Renal cortical epithelial cell (primary cell): ENCODE results near the gene CYB5R3. TPM values are rescaled to one million over a fixed set of nuclear protein-coding genes. Genes with fewer than 3 reads are reported as not detected.
A peak's percentile ranks its signal among the peaks of the same experiment; 100 is the strongest.

Source experiments
- DNase-seq: peaks from one replicate; pipeline ENCODE4 v3.0.0-alpha.2; 2011; ENCODE audit warnings: low read depth
- total RNA-seq: library from RNA; depleted of rRNA; stranded (reverse); fragments of >200 nt; gene quantifications from 2 replicates; pipeline ENCODE4 v1.2.3, GENCODE V29; 2014

The CYB5R3 gene
- total RNA-seq, 1 donor from 2014 or later: 86.9 TPM

DNA sequence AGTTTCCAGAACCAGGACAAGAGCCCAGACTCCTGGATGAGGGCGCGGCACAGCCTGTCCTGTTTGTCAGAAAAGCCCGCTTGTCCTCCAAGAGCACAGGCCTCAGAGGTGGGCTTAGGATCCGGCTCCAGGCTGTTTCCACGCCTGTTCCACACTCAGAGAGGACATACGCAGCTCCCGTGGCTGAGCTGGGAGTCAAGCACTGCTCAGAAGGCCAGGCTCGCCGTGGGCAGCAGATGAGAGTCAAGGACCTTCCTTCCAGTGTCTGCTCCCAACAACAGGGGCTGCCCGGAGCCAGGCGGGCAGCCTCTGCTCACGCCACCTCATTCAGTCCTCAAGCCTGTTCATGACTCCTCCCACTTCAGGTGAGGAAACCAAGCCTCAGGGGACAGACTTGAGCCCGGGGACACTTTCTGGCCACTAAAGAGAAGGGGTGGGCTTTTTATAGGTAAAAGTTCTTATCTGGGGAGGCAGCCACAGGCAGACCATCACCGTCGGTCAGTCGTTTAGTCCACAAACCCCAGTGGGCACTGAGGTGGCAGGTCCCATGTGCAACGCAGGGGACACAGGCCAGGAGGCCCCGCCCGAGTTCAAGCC lies 3.8 kb downstream of the CYB5R3 start:
- no peak for DNase-seq

DNA sequence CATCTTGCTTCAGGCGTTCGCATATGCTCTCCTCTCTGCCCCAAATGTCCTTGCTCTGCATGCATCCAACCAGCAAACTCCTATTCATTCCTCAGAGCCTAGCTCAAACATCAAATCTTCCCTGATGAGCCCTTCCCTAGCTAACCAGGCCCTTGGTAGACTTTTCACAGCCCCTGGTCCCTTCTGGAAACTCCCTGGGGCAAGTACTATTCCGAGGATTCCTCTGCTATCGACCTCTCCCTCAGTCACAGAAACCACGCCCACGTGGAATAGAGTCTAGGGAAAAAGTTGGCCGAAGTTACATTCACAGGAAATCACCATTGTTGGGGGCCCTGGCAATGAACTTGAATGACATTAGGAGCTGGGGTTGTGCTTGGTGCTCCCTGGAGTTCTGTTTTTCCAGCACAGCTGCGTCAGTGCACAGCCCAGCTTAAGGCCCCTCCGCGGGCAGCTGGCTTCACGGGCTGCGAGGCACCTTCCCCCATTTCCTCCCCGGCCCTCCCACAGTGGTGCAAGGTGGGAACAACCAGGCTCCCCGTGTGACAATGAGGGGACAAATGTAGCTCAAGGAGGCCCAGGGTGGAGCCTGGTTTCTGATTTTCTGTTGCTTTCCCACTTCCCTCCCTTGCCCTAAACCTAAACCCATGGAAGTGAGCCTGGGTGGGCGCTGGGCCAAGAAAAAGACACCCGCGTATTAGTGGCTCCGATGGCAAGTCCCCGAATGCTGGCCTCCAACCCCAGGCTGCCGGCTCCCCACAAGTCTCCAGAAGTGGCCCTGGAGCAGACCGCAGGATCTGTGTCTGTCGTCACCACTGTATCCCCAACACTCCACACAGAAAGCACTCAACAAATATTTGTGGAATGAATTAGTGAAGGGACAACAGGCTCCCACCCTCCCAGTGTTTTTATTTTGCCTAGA lies 4.5 kb downstream of the CYB5R3 start:
- DNase-seq: no peak

DNA sequence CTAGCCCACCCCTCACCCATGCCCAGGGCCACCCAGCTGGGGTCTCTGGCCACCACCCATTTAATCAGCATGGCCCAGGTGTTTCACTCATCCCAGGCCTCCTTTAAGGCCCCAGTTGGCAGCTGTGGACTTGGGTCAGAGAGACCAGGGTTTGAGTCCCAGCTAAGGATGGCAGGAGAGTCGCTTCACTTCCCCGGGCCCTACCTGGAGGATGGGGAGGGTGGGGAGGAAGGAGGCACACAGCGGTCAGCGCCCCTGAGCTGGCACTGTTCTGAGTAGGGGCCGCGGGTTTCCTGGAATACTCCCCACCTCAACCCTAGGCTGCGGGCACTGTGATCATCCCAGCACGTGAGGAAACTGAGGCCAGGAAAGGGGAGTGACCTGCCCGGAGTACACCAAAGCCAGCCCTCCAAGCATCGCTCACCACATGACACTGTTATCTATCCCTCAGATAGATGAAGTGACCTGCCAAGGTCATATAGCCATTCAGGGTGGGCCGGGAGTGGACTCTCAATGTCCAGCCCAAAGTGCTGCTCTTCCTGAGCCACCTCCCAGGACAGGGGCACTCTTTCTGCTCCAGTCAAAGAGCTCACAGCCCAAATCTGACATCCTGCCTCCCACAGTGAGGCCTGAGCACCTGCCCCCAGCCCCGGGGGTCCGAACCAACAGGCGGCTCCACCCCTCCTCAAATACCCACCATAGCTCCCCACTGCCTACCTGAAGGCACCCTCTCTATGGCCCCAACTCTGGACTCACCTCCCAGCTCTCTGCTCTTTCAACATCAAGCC lies 5.4 kb downstream of the CYB5R3 start:
- no peak for DNase-seq

DNA sequence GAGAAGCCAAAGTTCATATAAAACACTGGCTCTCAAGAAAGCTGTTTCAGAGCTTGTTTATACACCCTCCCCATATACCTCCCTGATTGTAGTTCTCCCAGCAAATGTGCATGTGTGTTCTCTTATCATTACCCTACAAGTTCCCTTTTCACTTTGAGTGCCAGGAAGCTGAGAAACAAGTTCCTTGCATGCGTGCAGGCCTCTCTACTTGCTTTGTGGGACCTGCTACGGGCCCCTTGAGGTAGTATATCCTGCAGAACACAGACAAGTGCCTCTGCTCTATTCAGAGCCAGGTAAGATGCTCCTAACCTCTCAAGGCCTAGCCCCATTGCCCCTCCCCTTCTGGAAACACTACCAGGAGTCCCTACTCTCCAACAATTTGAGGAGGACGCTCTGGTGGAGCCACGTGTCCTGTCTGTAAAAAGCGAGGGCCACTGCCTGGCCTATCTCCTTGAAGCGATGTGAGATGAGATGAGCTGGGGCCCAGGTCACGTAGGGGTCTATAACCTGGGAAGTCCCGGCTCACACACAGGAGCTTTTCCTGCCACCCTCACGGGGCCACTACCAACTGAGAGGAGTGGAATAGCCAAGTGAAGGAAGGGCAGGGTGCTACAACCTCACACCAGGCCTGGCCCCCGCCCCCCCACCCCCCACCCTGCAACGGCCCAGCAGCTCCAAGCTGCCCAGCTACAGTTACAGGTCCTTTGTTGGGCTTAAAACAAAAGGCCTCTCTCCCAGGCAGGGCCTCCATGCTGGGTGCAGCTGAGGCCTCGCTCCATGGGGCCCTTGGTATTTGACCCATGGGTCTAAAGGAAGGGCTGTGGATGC lies 6.2 kb downstream of the CYB5R3 start:
- no peak for DNase-seq

DNA sequence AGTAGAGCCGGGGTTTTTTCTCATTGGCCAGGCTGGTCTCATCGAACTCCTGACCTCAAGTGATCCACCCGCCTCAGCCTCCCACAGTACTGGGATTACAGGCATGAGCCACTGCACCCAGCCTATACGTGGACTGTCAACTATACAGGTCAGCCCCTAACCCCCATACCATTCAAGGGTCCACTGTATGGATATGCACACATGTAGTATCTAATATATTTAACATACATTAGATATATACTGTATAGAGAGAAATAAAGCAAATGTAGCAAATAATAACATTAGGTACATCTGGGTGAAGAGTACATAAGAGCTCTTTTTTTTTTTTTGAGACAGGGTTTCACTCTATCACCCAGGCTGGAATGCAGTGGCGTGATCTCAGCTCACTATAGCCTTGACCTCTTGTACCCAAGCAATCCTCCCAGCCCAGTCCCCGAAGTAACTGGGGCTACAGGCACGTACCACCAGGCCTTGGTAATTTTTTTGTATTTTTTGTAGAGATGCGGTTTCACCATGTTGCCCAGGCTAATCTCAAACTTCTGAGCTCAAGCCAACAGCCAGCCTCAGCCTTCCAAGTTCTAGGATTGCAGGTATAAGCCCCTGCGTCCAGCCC lies 7.3 kb downstream of the CYB5R3 start:
- DNase-seq: no peak

DNA sequence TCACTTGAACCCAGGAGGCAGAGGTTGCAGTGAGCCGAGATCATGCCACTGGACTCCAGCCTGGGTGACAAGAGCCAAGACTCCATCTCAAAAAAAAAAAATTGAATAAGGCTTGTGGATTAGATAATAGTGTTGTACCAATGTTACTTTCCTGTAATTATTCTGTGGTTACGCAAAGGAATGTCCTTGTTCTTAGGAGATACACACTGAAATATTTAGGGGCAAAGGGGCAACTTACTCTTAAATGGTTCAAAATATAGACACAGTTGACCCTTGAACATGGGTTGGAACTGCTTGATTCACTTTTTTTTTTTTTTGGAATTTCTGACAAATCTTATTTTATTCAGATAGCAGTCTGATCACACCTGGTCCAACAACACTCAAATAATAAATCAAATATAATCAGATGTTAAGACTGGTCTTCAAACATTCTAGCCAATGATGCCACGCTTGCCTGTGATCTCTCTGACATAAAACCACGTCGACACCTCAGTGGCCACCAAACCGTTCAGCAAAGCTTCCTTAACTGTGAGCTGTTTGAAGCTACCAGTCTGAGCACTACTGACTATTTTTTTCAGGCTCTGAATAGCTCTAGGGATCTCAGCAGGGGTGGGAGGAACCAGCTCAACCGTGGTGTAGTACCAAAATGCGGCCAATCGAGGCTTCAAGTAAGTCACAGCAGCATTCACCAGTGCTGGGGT lies 9.5 kb downstream of the CYB5R3 start:
- DNase-seq: no peak

DNA sequence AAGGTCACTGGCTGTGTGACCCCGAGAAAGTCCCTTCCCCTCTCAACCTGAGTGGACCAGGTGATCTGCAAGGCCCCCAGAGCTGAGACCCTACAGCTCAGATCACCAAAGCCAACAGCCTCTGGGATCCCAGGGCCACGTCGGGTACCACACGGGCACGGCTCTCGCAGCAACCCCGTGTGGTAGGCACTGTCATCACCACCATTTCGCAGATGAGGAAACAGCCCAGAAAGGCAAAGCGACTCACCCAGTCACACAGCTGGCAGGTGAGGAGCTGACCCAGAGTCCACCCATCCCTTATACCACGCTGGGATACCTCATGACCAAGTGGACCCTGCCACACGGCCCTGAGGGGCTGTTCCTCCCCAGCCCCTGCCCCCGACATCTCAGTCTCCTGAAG lies 11.6 kb downstream of the CYB5R3 start:
- DNase-seq: no peak

DNA sequence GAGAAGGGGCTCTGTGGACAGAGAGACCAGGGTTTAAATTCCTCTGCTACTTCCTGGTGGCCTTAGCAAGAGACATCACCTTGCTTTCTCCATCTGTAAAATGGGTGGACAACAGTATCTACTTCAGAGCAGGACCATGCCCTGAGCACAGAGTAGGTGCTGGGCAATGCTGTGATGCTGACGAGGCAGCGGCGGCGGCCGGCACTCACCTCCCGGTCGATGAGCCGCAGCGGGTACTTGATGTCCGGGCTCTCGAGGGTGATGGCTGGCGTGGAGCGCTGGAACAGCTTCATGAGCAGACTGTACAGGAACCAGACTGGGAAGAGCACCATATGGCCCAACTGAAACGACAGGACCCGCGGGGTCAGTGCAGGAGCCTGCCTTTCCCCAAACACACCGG lies 12.7 kb downstream of the CYB5R3 start:
- no peak for DNase-seq

DNA sequence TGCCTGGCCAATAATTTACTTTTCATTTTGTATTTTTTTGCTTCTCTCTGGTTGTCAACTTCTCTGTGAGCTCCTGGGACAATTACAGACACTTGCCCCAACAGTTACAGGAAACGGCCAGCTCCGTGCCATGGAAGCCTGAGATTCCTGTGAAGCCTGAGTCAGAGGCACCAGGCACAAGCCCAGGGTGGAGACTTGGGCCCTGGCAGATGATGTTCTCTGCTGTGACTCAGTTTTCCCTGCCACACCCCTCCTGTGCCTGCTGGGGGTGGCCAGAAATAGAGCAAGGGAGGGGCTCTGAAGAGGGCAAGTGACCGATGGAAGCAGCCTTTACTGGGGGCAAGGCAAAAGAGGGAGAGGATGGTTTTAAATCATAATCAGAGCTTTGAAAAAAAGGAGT lies 13.7 kb downstream of the CYB5R3 start:
- peak; percentile 95 for DNase-seq

DNA sequence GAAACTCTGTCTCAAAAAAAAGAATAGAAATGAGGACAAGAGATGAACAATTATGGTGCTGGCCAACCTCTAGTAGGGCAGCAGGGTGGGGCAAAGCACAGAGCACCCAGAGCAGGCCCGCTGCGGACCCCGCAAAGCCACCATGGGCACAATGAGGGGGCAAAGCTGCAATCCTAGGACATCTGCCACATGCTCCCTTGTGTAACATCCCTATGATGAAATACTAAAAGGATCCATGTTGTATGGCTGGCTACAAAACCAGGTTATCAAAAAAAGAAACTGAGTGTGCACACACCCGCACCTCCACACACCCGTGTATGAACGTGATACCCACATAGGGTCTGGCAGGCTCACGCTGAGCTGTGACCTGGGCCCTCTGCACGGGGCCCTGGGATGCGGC lies 16.2 kb downstream of the CYB5R3 start:
- DNase-seq: no peak

DNA sequence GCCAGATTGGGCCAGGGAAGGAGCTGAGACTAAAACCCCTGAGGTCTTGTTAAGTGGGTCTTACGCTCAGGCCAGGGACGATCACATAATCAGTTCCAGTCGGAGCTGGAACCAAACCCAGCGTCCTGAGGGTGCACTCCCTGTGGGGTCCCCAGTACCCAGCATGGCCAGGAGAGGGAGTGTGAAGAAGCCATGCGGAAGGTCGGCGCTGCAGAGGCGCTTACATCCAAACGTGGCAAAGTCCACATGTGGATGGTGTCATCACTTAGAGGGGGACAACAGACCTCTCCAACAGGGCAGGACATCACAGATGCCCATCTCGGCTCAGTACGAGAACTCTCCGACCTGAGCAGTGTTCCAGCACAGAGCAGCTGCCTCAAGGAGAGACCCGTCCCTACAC lies 17.1 kb downstream of the CYB5R3 start:
- DNase-seq: no peak

DNA sequence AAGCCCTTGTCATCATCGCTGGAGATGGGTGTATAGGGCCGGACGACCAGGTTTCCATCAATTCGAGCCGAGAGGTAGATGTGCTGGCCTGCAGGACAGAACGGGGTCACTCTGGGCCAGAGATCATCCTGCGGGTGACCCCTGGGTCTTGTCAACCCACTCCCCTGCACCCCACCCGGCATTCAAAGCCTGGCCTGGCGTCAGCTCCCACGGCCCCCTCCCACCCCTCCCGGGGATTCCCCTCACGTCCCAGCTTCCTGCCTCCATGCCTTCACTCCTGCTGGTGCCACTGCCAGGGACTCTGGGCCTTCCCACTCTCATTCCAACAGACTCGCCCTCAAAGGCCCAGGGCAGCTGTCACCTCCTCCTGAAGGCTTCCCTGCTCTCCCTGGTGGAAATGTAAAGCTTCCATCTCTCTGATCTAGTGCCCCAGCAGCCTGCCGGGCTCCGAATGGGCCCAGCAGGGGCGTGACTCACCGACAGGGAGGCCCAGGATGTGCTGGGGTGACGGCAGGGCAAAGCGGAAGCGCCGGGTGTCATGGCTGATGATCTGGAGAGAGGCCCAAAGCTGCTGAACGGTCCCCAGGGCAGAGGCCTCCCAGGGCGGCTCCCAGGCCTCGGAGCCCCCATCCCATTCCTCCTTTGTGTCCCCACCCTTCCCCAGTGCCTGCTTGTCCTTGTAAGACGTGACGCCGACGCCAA lies 18.1 kb downstream of the CYB5R3 start:
- DNase-seq: no peak

DNA sequence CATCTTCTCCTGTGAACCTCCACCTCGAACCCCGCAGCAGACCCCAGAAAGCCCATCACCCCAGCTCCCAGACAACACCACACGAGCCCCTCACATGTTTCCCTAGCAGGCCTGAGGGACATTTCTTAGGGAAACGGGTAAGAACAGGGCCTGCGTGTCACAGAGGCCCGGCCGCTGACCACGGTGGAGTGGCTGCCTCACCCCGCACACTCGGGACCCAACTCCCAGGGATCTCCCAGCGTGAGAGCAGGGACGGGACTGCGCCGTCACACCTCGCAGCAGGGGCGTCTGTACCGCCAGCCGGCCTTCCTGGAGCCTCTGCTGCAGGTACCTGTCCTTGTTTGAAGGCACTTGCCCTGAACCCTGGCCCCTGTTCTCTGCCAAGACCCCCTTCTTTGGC lies 19.0 kb downstream of the CYB5R3 start:
- no peak for DNase-seq

DNA sequence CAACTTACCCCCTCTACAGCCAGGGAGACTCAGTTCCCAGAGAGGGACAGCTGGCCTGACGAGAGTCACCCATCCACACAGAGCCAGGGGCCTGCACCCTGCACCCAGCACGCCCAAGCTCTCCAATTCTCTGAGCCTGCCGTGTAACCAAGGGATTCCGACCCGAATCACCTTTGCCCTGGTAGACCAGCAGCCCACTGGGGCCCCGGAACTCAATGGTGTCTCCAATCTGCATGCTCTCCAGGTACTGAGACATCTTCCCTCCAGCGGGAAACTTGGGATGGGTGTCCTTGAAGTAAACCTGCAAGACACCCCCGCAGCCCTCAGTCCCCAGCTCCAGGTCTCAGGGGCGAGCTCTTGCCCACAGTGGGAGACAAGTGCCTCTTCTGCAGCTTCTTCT lies 21.2 kb downstream of the CYB5R3 start:
- DNase-seq: no peak

DNA sequence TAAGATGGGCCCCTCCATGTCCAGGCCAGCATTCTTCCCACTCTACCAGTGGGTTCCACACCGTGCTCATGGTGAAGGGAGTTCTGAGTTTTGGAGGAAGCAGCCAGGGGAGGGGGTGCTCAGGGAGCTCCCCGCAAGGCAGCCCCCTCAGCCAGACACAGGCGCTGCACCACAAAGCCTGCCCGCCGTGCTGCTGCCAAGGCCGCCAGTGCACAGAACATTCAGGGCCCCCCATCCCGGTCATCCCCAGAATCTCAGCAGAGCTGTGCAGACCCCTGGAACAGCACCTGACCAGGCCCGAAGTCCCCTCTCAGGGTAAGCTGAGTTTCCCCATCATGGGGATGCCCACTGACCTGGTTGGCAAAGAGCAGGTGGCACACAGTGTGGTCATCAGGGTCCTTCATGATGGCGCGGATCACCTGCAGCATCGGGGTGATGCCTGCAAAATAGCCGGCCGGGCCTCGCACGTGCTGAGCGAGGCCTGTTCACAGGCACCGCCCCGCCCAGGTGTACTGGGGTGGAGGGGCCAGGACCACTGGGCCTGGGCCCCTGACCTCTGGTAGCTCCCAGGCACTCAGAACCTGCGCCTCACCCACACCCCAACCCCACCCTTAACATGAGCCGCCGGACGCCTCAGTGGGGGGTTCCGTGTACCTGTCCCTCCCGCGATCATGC lies 22.1 kb downstream of the CYB5R3 start:
- DNase-seq: no peak

DNA sequence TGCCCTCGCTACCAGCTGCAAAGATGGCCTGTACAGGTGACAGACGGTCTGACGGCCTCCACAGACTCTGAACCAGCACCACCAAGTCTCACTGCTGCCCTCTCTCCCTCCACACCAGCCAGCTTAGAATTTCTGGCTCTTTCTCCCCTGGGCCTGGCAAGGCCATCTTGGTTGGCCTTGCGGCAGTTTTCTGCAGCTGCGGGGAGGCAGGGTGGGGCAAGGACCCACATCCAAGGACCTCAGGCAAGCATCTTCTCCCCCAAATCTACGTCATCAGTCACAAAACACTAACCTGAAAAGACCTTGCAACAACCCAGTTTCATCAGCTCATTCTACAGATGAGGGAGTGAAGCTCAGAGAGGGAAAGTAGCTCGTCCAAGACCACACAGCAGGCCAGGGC lies 22.8 kb downstream of the CYB5R3 start:
- no peak for DNase-seq

DNA sequence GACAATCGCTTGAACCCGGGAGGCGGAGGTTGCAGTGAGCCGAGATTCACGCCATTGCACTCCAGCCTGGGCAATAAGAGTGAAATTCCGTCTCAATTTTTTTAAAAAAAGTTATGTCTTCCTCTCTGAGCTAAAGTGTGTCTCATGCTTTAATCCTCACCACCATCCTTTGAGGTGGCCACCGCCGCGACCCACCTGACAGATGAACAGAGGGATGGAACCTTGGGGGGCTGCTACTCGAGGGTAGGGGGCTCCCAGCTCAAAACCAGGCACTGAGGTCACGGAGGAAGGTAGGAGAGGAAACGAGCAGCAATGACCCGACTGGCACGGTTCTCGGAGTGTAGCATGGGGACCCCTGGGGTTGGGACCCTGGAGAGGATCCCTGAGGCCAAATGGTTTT lies 23.8 kb downstream of the CYB5R3 start:
- DNase-seq: no peak

DNA sequence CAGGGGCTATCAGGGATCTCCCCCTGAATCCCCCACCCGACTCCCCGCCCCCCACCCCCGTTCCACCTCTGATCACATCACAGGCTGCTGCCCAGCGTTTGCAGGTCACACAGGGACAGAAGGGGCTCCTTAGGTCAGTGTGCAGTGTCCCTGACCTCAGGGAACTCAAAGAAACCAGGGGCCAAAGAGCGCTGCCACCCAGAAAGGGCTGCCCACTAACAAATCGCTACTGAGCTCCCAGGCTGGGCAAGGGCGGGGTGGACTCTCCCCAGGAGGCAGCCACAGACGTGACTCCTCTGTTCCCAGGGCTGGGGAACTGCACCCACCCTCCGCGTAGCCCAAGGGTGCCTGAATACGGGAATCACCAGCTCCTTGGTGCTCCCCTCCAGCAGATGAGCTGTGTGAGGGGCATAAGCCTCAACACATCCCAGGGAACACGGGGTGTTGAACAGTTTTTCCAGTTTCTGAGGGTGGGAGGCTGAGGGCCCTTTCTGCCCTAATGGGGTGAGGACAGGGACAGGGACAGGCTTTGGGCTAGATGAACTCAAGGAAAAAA lies 24.6 kb downstream of the CYB5R3 start:
- DNase-seq: no peak

DNA sequence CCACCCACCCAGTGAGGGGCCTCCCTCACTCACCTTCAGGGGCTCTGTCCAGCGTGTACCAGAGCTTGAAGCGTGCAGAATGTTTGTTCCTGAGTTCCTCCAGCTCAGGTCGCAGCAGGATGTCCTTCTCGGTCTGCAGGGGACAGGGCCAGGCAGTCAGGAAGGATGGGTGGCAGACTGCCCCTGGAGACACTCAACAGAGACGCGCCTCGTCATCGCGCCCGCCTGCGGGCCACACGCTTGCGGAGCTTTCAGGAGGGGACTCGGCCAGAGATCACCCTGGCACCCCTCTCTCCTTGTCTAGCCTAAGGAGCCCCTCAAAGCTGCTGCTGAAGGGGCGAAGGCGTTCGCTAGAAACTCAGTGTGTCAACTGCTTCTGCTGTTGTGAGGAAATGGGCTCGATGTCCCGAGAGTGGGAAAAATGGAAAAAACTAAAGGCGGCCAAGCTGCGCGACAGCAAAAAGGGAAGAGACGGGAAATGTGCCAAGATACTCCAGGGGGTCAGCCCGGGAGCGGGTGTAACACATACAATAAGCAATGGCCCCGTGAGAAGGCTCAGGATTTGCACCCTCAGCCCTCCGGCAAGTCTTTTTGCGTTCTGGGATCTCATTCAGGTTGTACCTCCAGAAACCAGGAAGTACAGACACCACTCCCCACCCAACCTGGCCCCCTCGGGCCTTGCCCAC lies 25.3 kb downstream of the CYB5R3 start:
- no peak for DNase-seq
